Keratinocyte (primary cell): ENCODE measurements around the gene ACKR3. TPM values are rescaled to one million over a fixed set of nuclear protein-coding genes. Genes with fewer than 3 reads are reported as not detected.

ENCODE experiments used
- DNase-seq: peaks from one replicate; pipeline ENCODE4 v3.0.0-alpha.2; 2011; ENCODE audit warnings: low read depth, missing footprints, low spot score
- FAIRE-seq: peaks from 2 replicates; lab custom pipeline; 2011; peaks lifted over from hg19 to GRCh38; lab: Jason Lieb, UNC
- H2AFZ ChIP-seq: 2 replicates; pipeline ENCODE4 v1.6.0; 2012; ENCODE audit warnings: low read length, control low read depth, inconsistent platforms; ENCODE audit not compliant: control insufficient read depth
- H3K27ac ChIP-seq: 2 replicates; pipeline ENCODE4 v1.5.1; 2011; ENCODE audit warnings: low read length; ENCODE audit not compliant: control insufficient read depth, insufficient read depth
- H3K27me3 ChIP-seq: 3 replicates; pipeline ENCODE4 v1.6.0; 2011; ENCODE audit warnings: low read length; ENCODE audit not compliant: control insufficient read depth, insufficient read depth; ENCODE audit errors: extremely low read depth
- H3K36me3 ChIP-seq, 2 experiments: 2 replicates in 1 of 2; 3 replicates in 1 of 2; pipeline ENCODE4 v1.5.1; 2011; ENCODE audit warnings: low read length in 2 of 2, mild to moderate bottlenecking in 1 of 2; ENCODE audit not compliant: control insufficient read depth in 2 of 2, insufficient read depth in 2 of 2; ENCODE audit errors: extremely low read depth in 1 of 2
- H3K4me1 ChIP-seq: 3 replicates; pipeline ENCODE4 v1.5.1; 2011; ENCODE audit warnings: low read length; ENCODE audit not compliant: control insufficient read depth, insufficient read depth; ENCODE audit errors: extremely low read depth
- H3K4me2 ChIP-seq: 3 replicates; pipeline ENCODE4 v1.6.0; 2011; ENCODE audit warnings: low read depth, low read length; ENCODE audit not compliant: control insufficient read depth, insufficient read depth; ENCODE audit errors: extremely low read depth
- H3K4me3 ChIP-seq, 3 experiments: fragments of 200-600 bp in 1 of 3; sonication (generic) in 1 of 3; 2 replicates in 2 of 3; 3 replicates in 1 of 3; pipeline ENCODE4 v1.5.1; 2011 to 2016; ENCODE audit warnings: low read length in 3 of 3, mild to moderate bottlenecking in 3 of 3, control low read depth in 2 of 3, inconsistent platforms in 1 of 3, low read depth in 1 of 3, mixed read lengths in 1 of 3, mixed run types in 1 of 3, moderate library complexity in 1 of 3; ENCODE audit not compliant: control insufficient read depth in 2 of 3, insufficient read depth in 2 of 3; ENCODE audit errors: extremely low read depth in 1 of 3
- H3K79me2 ChIP-seq: 2 replicates; pipeline ENCODE4 v1.6.0; 2012; ENCODE audit warnings: low read length; ENCODE audit not compliant: control insufficient read depth, insufficient read depth
- H3K9ac ChIP-seq: 3 replicates; pipeline ENCODE4 v1.6.0; 2011; ENCODE audit warnings: low read length; ENCODE audit not compliant: control insufficient read depth, insufficient read depth; ENCODE audit errors: extremely low read depth
- H3K9me1 ChIP-seq: 3 replicates; pipeline ENCODE4 v1.6.0; 2011; ENCODE audit warnings: low read length; ENCODE audit not compliant: control insufficient read depth, insufficient read depth; ENCODE audit errors: extremely low read depth
- H3K9me3 ChIP-seq: 2 replicates; pipeline ENCODE4 v1.5.1; 2012; ENCODE audit warnings: low read depth, low read length; ENCODE audit not compliant: control insufficient read depth
- H4K20me1 ChIP-seq: 3 replicates; pipeline ENCODE4 v1.6.0; 2011; ENCODE audit warnings: low read length; ENCODE audit not compliant: control insufficient read depth, insufficient read depth; ENCODE audit errors: extremely low read depth
- CTCF ChIP-seq, 3 experiments: IDR thresholded peaks in 1 of 3; conservative IDR thresholded peaks in 1 of 3; optimal IDR thresholded peaks in 1 of 3; 2 replicates in 2 of 3; 3 replicates in 1 of 3; pipeline versions ENCODE3 to v1.5.1; 2011; ENCODE audit warnings: low read length in 3 of 3, mild to moderate bottlenecking in 3 of 3, moderate library complexity in 2 of 3, control low read depth in 1 of 3, inconsistent platforms in 1 of 3; ENCODE audit not compliant: insufficient read depth in 2 of 3; ENCODE audit errors: extremely low read depth in 1 of 3
- EZH2 ChIP-seq: IDR thresholded peaks from one replicate; pipeline ENCODE4 v1.6.1; 2012; ENCODE audit warnings: inconsistent platforms, mild to moderate bottlenecking, low read length, moderate library complexity
- dilution Hi-C: fragments of 300-500 bp; cut with MboI; formaldehyde crosslinking; loops from one replicate; pipeline ENCODE4 v1.7.0; 2020; ENCODE audit warnings: low sequenced_read_pairs; ENCODE audit not compliant: extremely low pct_ligation_motif_present
- polyA plus RNA-seq, 5 experiments: library from polyadenylated mRNA; depleted of rRNA in 3 of 5; stranded (reverse) in 3 of 5; stranded (forward) in 1 of 5; unstranded in 1 of 5; fragments of >200 nt; gene quantifications; 1 replicate in 1 of 5; 2 replicates in 3 of 5; 3 replicates in 1 of 5; pipeline versions ENCODE4 v1.2.1 to v1.2.3, GENCODE V29; 2011 to 2012; ENCODE audit warnings: missing spikeins in 2 of 5, low read depth in 1 of 5, low replicate concordance in 1 of 5

The ACKR3 gene
- polyA plus RNA-seq, 1 donor (not counting 4 experiments of a cell fraction or from before 2014, with no cell fraction given) = 29.4 TPM

- Histone ChIP-seq H3K9me1 (no peaks in the 10 kb centered on the region), H3K79me2 (no peaks in the 10 kb centered on the region), H3K4me1 (peaks cover 16% of the 10 kb centered on the region), H3K9ac (no peak overlapping the region), H3K9me3 (no peaks in the 10 kb centered on the region), H3K4me3 (no peak overlapping the region), H2AFZ (no peak overlapping the region), H4K20me1 (no peaks in the 10 kb centered on the region), H3K36me3 (no peaks in the 10 kb centered on the region), H3K4me2 (no peak overlapping the region), H3K27ac (no peak overlapping the region), H3K27me3 (no peaks in the 10 kb centered on the region)
- dilution Hi-C loops = no loop called here
- TF ChIP-seq CTCF (optimal IDR thresholded peaks at IDR 0.05 in 1 of 3, IDR thresholded peaks at IDR 0.05 in 1 of 3, conservative IDR thresholded peaks at IDR 0.05 in 1 of 3; ENCODE audit: extremely low read depth in 1 of 3, insufficient read depth in 2 of 3, low read length in 3 of 3) (no peak), EZH2 (no peak)
- FAIRE-seq = no peak
- DNase-seq = no peak
Observed at GRCh38 chr2:236574424-236575145, 5.0 kb downstream of the ACKR3 start.

DNA sequence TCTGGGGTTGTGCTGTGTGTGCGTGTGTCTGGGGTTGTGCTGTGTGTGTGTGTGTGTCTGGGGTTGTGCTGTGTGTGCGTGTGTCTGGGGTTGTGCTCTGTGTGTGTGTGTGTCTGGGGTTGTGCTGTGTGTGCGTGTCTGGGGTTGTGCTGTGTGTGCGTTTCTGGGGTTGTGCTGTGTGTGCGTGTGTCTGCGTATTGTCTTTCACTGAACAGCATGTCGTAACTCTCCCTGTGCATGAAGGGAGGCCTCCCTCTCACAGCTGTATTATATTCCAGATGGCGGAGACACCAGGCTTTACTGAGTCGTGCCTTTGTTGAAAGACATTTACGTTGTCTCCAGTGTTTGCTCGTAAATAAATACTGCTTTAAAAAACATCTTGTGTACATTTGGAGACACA lies 5.9 kb downstream of the ACKR3 start:
- Histone ChIP-seq H3K27me3 (no peaks in the 10 kb centered on the region), H3K79me2 (no peaks in the 10 kb centered on the region), H4K20me1 (no peaks in the 10 kb centered on the region), H3K9ac (no peak overlapping the region), H3K36me3 (no peaks in the 10 kb centered on the region), H3K4me2 (no peak overlapping the region), H3K4me3 (no peak overlapping the region), H3K27ac (no peak overlapping the region), H3K4me1 (peaks cover 12% of the 10 kb centered on the region), H2AFZ (no peak overlapping the region), H3K9me3 (no peaks in the 10 kb centered on the region), H3K9me1 (no peaks in the 10 kb centered on the region)
- DNase-seq (no peak), FAIRE-seq (no peak)
- dilution Hi-C loops = no loop called here
- TF ChIP-seq CTCF (optimal IDR thresholded peaks at IDR 0.05 in 1 of 3, IDR thresholded peaks at IDR 0.05 in 1 of 3, conservative IDR thresholded peaks at IDR 0.05 in 1 of 3; ENCODE audit: extremely low read depth in 1 of 3, insufficient read depth in 2 of 3, low read length in 3 of 3) = no peak
